H1 (cell line): Measurements from ENCODE around the gene PTGIR. TPM values are rescaled to one million over a fixed set of nuclear protein-coding genes. Genes with fewer than 3 reads are reported as not detected.
"Not testable (repeated sequence)": the region's sequence is repeated elsewhere in the genome, so short reads cannot be mapped to it uniquely, and the experiment has no call there.

Source experiments
- CTCF ChIA-PET: fragments of 300-600 bp; sonication (Branson Sonifier 250); formaldehyde crosslinking; loops from one replicate; lab custom pipeline; 2021; ENCODE audit not compliant: partially characterized antibody; lab: Charles Lee
- POLR2A ChIA-PET: fragments of 300-600 bp; sonication (Branson Sonifier 250); formaldehyde crosslinking; loops from one replicate; lab custom pipeline; 2021; ENCODE audit warnings: inconsistent platforms; ENCODE audit not compliant: partially characterized antibody; lab: Charles Lee
- DNase-seq, 2 experiments: peaks; one replicate each; pipeline versions ENCODE4 v3.0.0 to v3.0.0-alpha.2; 2010 to 2022; ENCODE audit warnings: low spot score in 2 of 2, low read depth in 1 of 2, mixed read lengths in 1 of 2
- FAIRE-seq: peaks from 2 replicates; lab custom pipeline; 2011; peaks lifted over from hg19 to GRCh38; lab: Jason Lieb, UNC
- H2AFZ ChIP-seq: 2 replicates; pipeline ENCODE4 v1.8.1; 2012; ENCODE audit warnings: low read length, inconsistent platforms
- H2AK5ac ChIP-seq: 2 replicates; pipeline ENCODE4 v1.6.1; 2013; ENCODE audit warnings: low read depth, low read length
- H2BK120ac ChIP-seq: replicated peaks from 2 replicates; pipeline ENCODE3; 2013; ENCODE audit warnings: low read depth, low read length, inconsistent platforms
- H2BK12ac ChIP-seq: 2 replicates; pipeline ENCODE4 v1.6.1; 2013; ENCODE audit warnings: low read depth, low read length
- H2BK15ac ChIP-seq: 2 replicates; pipeline ENCODE4 v1.6.1; 2013; ENCODE audit warnings: low read length
- H2BK20ac ChIP-seq: 2 replicates; pipeline ENCODE4 v1.6.1; 2013; ENCODE audit warnings: low read length
- H2BK5ac ChIP-seq: 2 replicates; pipeline ENCODE4 v1.6.1; 2013; ENCODE audit warnings: low read depth, low read length
- H3K14ac ChIP-seq: 2 replicates; pipeline ENCODE4 v1.6.1; 2013; ENCODE audit warnings: inconsistent platforms; ENCODE audit not compliant: insufficient read length
- H3K18ac ChIP-seq: 2 replicates; pipeline ENCODE4 v1.6.1; 2013; ENCODE audit warnings: low read length; ENCODE audit errors: extremely low read depth
- H3K23ac ChIP-seq: 2 replicates; pipeline ENCODE4 v1.6.1; 2013; ENCODE audit warnings: inconsistent platforms; ENCODE audit not compliant: insufficient read length
- H3K23me2 ChIP-seq: 2 replicates; pipeline ENCODE4 v1.6.1; 2013; ENCODE audit warnings: low read depth, low read length
- H3K27ac ChIP-seq: 2 replicates; pipeline ENCODE4 v1.6.1; 2011; ENCODE audit warnings: low read depth, low read length, inconsistent platforms
- H3K27me3 ChIP-seq, 4 experiments: replicated peaks in 1 of 4; 1 replicate in 1 of 4; 2 replicates in 3 of 4; pipeline versions ENCODE4 v1.6.1 to v1.8.1; 2011 to 2013; ENCODE audit warnings: low read length in 3 of 4, mild to moderate bottlenecking in 3 of 4, inconsistent platforms in 2 of 4, mixed read lengths in 2 of 4, moderate library complexity in 1 of 4; ENCODE audit not compliant: control insufficient read depth in 3 of 4, insufficient read depth in 3 of 4; ENCODE audit errors: extremely low read depth in 1 of 4
- H3K36me3 ChIP-seq, 4 experiments: 2 replicates each; pipeline versions ENCODE4 v1.6.1 to v1.8.1; 2011 to 2013; ENCODE audit warnings: mild to moderate bottlenecking in 4 of 4, low read length in 3 of 4, moderate library complexity in 2 of 4, control low read depth in 1 of 4, inconsistent platforms in 1 of 4; ENCODE audit not compliant: insufficient read depth in 4 of 4, control insufficient read depth in 2 of 4
- H3K4ac ChIP-seq: replicated peaks from 2 replicates; pipeline ENCODE3; 2013; ENCODE audit warnings: low read length, low read depth, mixed read lengths, inconsistent platforms; ENCODE audit not compliant: insufficient read length
- H3K4me1 ChIP-seq, 4 experiments: replicated peaks in 1 of 4; 1 replicate in 1 of 4; 2 replicates in 3 of 4; pipeline versions ENCODE4 v1.6.1 to v1.8.1; 2011 to 2013; ENCODE audit warnings: low read length in 3 of 4, inconsistent platforms in 2 of 4, mixed read lengths in 1 of 4; ENCODE audit not compliant: insufficient read depth in 4 of 4, control insufficient read depth in 3 of 4
- H3K4me2 ChIP-seq, 2 experiments: 2 replicates each; pipeline versions ENCODE4 v1.6.1 to v1.8.1; 2011 to 2013; ENCODE audit warnings: low read depth in 2 of 2, low read length in 2 of 2, control low read depth in 1 of 2, inconsistent platforms in 1 of 2, mild to moderate bottlenecking in 1 of 2; ENCODE audit not compliant: insufficient read depth in 1 of 2
- H3K4me3 ChIP-seq, 4 experiments: fragments of 200-600, 300-600 bp in 1 of 4; sonication (generic), shearing (Covaris generic), sonication (Bioruptor Twin) in 1 of 4; 2 replicates each; pipeline versions ENCODE4 v1.5.1 to v1.8.1; 2011 to 2016; ENCODE audit warnings: low read length in 4 of 4, low read depth in 3 of 4, control low read depth in 2 of 4, inconsistent platforms in 2 of 4, mild to moderate bottlenecking in 2 of 4, mixed read lengths in 1 of 4, moderate library complexity in 1 of 4; ENCODE audit not compliant: insufficient read depth in 2 of 4; ENCODE audit errors: extremely low read depth in 1 of 4
- H3K56ac ChIP-seq: replicated peaks from 2 replicates; pipeline ENCODE3; 2013; ENCODE audit warnings: low read depth, mild to moderate bottlenecking, mixed read lengths, low read length, inconsistent platforms; ENCODE audit not compliant: insufficient read length
- H3K79me1 ChIP-seq: 2 replicates; pipeline ENCODE4 v1.6.1; 2013; ENCODE audit warnings: low read depth, low read length, control low read depth
- H3K79me2 ChIP-seq, 2 experiments: 2 replicates each; pipeline versions ENCODE4 v1.6.1 to v1.8.1; 2012 to 2013; ENCODE audit warnings: low read length in 2 of 2, mild to moderate bottlenecking in 2 of 2, inconsistent platforms in 1 of 2; ENCODE audit not compliant: insufficient read depth in 2 of 2, control insufficient read depth in 1 of 2
- H3K9ac ChIP-seq, 4 experiments: replicated peaks in 1 of 4; 1 replicate in 1 of 4; 2 replicates in 3 of 4; pipeline versions ENCODE4 v1.6.1 to v1.8.1; 2011 to 2013; ENCODE audit warnings: low read depth in 3 of 4, low read length in 3 of 4, control low read depth in 2 of 4, mild to moderate bottlenecking in 2 of 4, moderate library complexity in 2 of 4, inconsistent platforms in 1 of 4; ENCODE audit errors: extremely low read depth in 1 of 4
- H3K9me3 ChIP-seq, 2 experiments: 2 replicates each; pipeline versions ENCODE4 v1.6.1 to v1.8.1; 2012 to 2013; ENCODE audit warnings: mild to moderate bottlenecking in 2 of 2, moderate library complexity in 2 of 2, control low read depth in 1 of 2, inconsistent platforms in 1 of 2, low read depth in 1 of 2, low read length in 1 of 2, mixed read lengths in 1 of 2; ENCODE audit not compliant: insufficient read depth in 2 of 2
- H4K20me1 ChIP-seq, 2 experiments: replicated peaks in 1 of 2; 2 replicates each; pipeline versions ENCODE3 to v1.8.1; 2011 to 2013; ENCODE audit warnings: inconsistent platforms in 2 of 2, low read length in 2 of 2, mild to moderate bottlenecking in 1 of 2; ENCODE audit not compliant: insufficient read depth in 2 of 2, control insufficient read depth in 1 of 2
- H4K5ac ChIP-seq: 2 replicates; pipeline ENCODE4 v1.6.1; 2013; ENCODE audit warnings: low read length, low read depth, mixed read lengths, inconsistent platforms; ENCODE audit not compliant: insufficient read length
- H4K8ac ChIP-seq: 2 replicates; pipeline ENCODE4 v1.8.0; 2013; ENCODE audit warnings: mild to moderate bottlenecking, moderate library complexity, low read length, inconsistent platforms; ENCODE audit not compliant: insufficient read depth; ENCODE audit errors: extremely low read depth
- H4K91ac ChIP-seq: replicated peaks from 2 replicates; pipeline ENCODE3; 2013; ENCODE audit warnings: low read length, mixed read lengths, inconsistent platforms; ENCODE audit not compliant: insufficient read length
- WGBS, 2 experiments: shearing (Covaris generic) in 1 of 2; methylation state at CpG; one replicate each; pipeline versions ENCODE4 v1.1.6 to v1.1.7; 2013 to 2015; ENCODE audit warnings: low lambda C conversion rate in 2 of 2, mixed read lengths in 2 of 2, inconsistent platforms in 1 of 2, low coverage in 1 of 2, missing lambda C conversion rate in 1 of 2; ENCODE audit not compliant: insufficient replicate concordance in 2 of 2, insufficient coverage in 1 of 2, insufficient read length in 1 of 2; ENCODE audit errors: extremely low coverage in 1 of 2, missing lambda C conversion rate in 1 of 2; 5-methylcytosine and 5-hydroxymethylcytosine counted together
- polyA plus RNA-seq, 7 experiments: library from polyadenylated mRNA; depleted of rRNA in 3 of 7; stranded (reverse) in 5 of 7; unstranded in 2 of 7; fragments of >200 nt in 5 of 7; fragments of 200-250 nt in 2 of 7; gene quantifications; 1 replicate in 5 of 7; 2 replicates in 1 of 7; 4 replicates in 1 of 7; pipeline versions ENCODE4 v1.2.1 to v1.2.3, GENCODE V29; 2011 to 2013; ENCODE audit warnings: missing spikeins in 2 of 7, mixed read lengths in 2 of 7
- total RNA-seq: library from RNA; stranded (reverse); fragmentation: NEBNext Ultra II Directional; extraction: Animal tissue kit (Norgen Biotek cat#: 25700); gene quantifications from 2 replicates; pipeline ENCODE4 v1.2.1, GENCODE V29; 2021

Gene PTGIR
- total and polyA plus RNA-seq, 2 of the 8 experiments (the other 6 are each of a cell fraction or from before 2014, with no cell fraction given): 0.15 TPM; not detected in 1

GRCh38 chr19:46628970-46629369 is 4.1 kb upstream of the PTGIR start:
- H2BK20ac ChIP-seq, H3K9ac ChIP-seq, H3K14ac ChIP-seq, H3K27ac ChIP-seq, H2AK5ac ChIP-seq, H3K18ac ChIP-seq, H3K36me3 ChIP-seq, H3K4me2 ChIP-seq, H4K8ac ChIP-seq, H3K9me3 ChIP-seq, H3K79me1 ChIP-seq, H2BK15ac ChIP-seq, H2BK12ac ChIP-seq, H4K91ac ChIP-seq, H3K56ac ChIP-seq, H4K5ac ChIP-seq, H3K23me2 ChIP-seq, H2BK5ac ChIP-seq, H4K20me1 ChIP-seq, H3K23ac ChIP-seq, H3K79me2 ChIP-seq, H2BK120ac ChIP-seq, DNase-seq, FAIRE-seq, H2AFZ ChIP-seq, H3K4me3 ChIP-seq, H3K4ac ChIP-seq: not testable (repeated sequence)
- WGBS, 2 experiments: 92% methylated on average over 7 of the region's 7 CpGs; no CpG with 5 or more reads in 1 of the 2 experiments
- peaks cover 0 to 19% (median 12%) of the 10 kb centered on the region in 4 experiments; a peak in 6 of 7 replicates for H3K4me1 ChIP-seq
- POLR2A ChIA-PET: interaction anchor here (1.8 kb wide), 1 partner anchor 27 kb away, joined by 7 read pairs; no protein-coding TSS in a partner anchor
- CTCF ChIA-PET: interaction anchor here (0.6 to 15.3 kb wide), 4 partner anchors 12 to 211 kb away, joined by 6 to 309 read pairs (median 32); partner anchors contain the start of gene DACT3
- peaks cover 0 to 12% (median 10%) of the 10 kb centered on the region in 4 experiments; a peak in 6 of 7 replicates for H3K27me3 ChIP-seq
